LNCAP (cell line): ENCODE data around the gene ITGB7.

ENCODE experiments used
- TF ChIP-seq, protein P1 (sequence below): fragments of 450-650 bp; IDR thresholded peaks from 2 replicates; pipeline ENCODE4 v1.5.1; 2017; ENCODE audit warnings: mild to moderate bottlenecking

ITGB7 gene

DNA sequence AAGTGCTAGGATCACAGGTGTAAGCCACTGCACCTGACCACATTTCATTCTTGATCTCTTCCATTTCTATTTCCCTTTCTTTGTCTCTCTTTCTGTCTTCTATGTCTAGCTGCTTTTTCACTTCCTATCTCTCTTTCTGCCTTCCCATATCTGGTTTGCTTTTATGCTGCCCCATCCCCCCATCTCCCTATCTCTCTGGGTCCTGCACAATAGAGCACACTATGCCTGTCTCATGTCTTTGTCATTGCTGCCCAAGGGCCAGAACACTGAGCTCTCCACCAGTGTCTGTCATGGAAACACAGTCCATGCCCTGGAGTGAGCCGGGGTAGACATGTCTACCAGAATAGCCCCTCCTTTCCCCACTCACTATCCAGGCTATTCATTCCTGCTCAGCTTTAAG is 37.3 kb upstream of the ITGB7 start:
- TF ChIP-seq, protein P1, sequence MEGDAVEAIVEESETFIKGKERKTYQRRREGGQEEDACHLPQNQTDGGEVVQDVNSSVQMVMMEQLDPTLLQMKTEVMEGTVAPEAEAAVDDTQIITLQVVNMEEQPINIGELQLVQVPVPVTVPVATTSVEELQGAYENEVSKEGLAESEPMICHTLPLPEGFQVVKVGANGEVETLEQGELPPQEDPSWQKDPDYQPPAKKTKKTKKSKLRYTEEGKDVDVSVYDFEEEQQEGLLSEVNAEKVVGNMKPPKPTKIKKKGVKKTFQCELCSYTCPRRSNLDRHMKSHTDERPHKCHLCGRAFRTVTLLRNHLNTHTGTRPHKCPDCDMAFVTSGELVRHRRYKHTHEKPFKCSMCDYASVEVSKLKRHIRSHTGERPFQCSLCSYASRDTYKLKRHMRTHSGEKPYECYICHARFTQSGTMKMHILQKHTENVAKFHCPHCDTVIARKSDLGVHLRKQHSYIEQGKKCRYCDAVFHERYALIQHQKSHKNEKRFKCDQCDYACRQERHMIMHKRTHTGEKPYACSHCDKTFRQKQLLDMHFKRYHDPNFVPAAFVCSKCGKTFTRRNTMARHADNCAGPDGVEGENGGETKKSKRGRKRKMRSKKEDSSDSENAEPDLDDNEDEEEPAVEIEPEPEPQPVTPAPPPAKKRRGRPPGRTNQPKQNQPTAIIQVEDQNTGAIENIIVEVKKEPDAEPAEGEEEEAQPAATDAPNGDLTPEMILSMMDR, result no peak

DNA sequence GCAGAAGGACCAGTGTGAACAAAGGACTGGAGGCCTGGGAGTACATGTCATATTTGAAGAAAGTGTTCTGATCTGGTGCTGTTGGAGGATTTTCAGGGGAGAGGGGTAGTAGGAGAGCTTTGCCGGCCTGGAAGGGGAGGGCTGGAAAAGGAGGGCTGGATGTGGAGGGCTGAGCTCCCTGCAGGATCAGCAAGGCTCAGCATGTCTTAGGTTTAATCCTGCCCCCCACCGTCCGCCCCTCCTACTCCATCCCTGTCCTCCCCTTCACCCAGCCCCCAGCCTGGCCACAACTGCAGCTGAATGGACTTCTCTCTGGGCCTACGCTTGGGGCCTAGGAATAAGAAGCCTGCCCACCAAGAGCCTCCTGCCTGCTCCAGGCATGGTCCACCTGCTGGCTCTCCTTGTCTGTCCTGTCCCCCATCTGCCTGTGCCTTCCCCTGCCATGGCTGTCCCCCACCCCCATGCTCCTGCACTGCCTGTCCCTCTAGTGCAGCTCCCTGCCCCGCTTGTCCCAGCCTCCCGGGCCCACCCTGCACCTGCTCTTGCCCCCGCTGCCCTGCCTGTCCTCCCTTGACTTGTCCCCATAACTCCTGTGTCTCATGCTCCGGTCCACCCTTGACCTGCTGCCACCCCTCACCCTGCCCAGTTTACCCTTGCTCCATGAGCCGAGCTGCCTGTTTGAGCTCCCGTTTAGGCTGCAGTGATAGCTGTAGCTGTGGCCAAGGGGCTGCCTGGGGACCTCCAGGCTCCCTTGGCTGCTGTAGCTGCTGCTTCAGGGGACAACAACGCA is 34.8 kb upstream of the ITGB7 start:
- TF ChIP-seq, protein P1, result no peak

DNA sequence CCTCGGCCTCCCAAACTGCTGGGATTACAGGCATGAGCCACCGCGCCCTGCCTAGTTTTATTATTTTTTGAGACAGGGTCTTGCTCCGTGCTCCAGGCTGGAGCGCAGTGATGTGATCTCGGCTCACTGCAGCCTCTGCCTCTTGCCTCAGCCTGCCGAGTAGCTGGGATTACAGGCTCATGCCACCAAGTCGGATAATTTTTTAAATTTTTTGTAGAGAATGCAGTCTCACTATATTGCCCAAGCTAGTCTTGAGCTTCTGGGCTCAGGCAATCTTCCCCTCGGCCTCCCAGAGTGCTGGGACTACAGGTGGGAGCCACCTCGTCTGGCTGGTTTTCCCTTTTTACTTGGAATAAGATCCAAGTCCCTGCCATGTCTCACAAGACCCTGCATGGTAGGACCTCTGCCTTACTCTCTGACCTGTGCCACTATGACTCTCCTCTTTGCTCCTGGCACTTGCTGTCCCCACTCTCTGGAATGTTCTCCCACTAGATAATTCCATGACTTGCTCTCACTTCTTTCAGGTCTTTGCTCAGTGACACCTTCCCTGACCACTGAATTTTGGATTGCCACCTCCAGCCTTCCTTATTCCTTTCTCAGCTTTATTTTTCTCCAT is 32.7 kb upstream of the ITGB7 start:
- TF ChIP-seq, protein P1, result no peak

DNA sequence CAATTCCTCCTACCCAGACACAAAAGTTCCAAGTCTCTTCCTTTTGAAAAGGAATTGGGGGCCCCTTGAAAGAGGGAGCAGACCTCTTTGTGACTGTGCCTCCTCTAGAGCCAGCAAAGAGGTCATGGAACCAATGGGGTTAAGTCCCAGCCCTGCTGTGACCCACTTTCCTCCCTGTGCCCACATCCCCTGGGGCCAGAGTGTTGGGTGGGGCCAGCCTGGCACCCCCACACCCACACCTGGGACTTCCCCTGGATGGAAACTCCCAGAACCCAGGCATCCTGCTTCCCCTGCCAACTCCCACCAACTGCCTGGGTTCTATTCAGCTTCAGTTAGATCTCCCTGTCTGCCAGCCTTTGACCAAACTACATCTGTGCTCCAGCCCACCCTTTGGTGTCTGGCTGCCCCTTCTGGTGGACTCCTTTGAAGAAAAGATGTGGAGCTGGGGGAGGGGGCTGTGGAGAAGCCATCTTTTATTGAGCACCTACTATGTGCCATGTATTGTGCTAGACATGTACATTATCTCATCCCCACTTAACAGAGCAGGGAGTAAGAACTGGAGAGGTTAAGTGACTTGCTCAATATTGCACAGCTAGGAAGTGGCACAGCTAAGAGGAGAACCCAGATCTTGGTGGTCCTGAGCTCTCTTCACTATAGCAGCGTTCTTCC is 29.5 kb upstream of the ITGB7 start:
- TF ChIP-seq, protein P1, result no peak

DNA sequence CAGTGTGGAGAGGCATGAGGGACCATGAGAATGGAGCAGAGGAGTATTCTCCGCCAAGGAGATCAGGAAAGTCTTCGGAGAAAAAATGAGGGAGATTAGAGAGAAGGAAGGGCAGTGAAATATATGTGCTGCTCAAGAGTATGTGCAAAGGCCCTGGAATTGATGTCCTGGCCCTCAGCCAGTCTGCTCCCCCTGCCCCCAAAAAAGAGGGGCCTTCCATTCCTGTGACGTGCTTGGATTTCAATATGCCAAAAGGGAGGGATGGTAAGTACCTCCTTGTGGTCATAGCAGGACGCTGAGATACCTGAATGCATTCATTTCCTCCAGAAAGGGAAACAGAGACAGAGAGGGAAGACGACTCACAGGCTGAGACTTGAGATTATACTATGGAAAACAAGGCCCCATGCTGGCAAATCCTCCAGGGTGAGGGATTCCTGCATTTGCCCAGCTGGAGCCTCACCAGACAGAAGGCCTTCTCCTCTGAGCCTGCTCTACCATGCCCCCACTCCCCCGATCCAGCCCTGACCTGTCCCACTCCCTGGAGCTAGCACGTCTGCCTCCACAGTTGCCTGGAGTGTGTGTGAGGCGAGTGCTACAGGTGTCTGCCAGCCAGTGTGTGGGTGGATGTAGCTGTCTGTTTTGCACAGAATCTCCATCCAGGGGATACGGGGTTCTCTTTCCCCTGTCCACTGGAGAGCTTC is 28.8 kb upstream of the ITGB7 start:
- TF ChIP-seq, protein P1, result no peak

DNA sequence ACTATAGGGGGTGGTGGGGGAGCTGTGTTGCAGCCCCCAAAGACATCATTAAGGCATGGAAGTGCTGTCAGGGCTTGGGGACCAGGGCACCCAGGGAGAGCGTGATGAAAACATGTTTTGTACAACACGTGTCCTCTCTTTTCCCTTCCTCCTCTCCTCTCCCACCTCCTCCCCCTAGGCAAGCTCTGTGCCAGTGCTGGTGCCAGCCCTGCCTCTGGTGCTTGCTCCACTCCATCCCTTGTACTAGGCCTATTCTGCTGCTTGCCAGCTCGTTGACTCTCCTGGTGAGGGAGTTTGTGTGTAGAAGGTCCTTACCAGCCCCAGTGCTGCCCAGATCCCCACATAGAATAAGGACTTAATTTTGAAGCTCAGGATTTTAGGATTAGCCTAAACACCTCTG is 28.1 kb upstream of the ITGB7 start:
- TF ChIP-seq, protein P1, result no peak

DNA sequence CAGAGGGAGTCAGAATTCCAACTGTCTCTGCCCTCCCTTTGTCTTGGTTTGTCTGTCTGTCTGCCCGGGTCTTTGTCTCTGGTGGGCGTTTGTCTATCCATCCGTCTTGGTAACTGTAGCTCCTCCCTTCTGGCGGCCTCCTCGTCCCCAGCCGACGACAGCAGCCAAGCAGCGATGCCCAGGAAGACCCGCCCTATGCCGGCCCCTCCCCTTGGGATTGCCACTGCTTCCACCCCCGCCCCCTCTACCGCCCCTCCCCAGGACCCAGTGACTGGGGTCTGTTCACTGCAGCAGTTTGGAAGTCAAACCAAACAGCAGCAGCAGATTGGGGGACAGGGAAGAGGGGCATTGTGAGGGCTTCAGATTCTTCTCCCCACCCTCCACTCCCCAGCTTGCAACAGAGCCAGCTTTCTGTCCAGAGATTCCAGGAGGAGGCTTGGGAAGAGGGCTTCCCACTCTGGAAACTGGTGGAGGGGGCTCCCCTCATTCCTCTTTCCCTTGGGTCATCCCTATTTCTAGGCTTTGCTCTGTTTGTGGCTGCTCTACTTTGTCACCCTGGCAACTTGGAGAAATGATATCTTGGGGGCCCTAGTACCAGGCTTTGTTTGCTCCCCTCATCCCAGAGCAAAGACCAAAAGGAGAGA is 27.3 kb upstream of the ITGB7 start:
- TF ChIP-seq, protein P1, result no peak
